Stimulated activated CD8-positive, alpha-beta memory T cell treated with anti-CD3 and anti-CD28 coated beads, Interleukin-7, amount 100 ng/mL, for 24 hours (primary cell): ENCODE results near the gene ARID1B.
"Not testable (repeated sequence)": the region's sequence is repeated elsewhere in the genome, so short reads cannot be mapped to it uniquely, and the experiment has no call there.

Source experiments
- DNase-seq: peaks from one replicate; pipeline ENCODE4 v3.0.0-alpha.2; 2020; ENCODE audit warnings: low read depth

The ARID1B gene

GRCh38 chr6:156967852-156968251 lies 190.7 kb downstream of the ARID1B start:
- DNase-seq, result no peak

DNA sequence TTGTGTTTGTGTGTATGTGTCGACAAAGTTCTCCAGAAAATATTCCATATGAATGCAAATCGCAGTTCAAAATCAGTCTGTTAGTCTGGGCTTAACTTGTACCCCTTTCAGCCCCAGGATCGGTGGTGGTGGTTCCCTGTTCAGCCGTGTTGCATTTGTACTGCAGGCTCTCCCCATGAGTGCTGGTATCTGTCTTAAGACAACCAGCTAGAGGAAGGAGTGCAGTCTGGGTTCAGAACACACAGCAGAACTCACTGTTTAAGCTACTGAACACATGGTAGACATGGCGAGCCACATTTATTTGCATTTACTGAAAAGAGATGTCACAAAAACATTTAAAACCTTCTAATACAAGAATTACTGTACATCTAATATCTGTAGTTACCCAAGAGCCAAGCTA lies 192.1 kb downstream of the ARID1B start:
- no peak for DNase-seq

- no peak for DNase-seq
Measured at GRCh38 chr6:156970595-156971112, 193.5 kb downstream of the ARID1B start.

GRCh38 chr6:156971153-156971885 lies 194.1 kb downstream of the ARID1B start:
- no peak for DNase-seq

DNA sequence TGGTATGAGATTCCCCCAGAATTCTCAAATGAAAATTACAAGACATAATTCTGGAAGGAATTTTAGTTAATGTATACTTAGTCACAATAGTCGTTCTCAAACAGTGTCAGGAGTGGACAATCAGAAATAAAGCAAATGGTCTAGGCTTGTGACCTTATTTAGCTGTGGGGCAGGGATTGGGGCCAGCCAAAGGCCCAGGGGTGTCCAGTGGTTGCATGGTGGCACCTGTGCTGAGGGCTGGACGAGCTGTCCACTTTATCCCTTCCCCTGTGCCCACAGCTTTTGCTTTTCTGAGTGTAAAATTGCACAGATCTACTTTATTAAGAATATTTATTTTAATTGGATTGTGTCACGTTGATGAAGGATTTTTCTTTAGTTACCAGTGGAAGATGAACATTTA lies 195.0 kb downstream of the ARID1B start:
- DNase-seq, result no peak

- DNase-seq, result no peak
Measured at GRCh38 chr6:156974830-156975261, 197.7 kb downstream of the ARID1B start.

GRCh38 chr6:156975414-156975813 lies 198.2 kb downstream of the ARID1B start:
- DNase-seq, result no peak

- DNase-seq, result no peak
Measured at GRCh38 chr6:156976216-156977127, 199.3 kb downstream of the ARID1B start.

GRCh38 chr6:156977527-156978291 lies 200.5 kb downstream of the ARID1B start:
- DNase-seq, result no peak

GRCh38 chr6:156978948-156979347 lies 201.8 kb downstream of the ARID1B start:
- DNase-seq, result no peak

DNA sequence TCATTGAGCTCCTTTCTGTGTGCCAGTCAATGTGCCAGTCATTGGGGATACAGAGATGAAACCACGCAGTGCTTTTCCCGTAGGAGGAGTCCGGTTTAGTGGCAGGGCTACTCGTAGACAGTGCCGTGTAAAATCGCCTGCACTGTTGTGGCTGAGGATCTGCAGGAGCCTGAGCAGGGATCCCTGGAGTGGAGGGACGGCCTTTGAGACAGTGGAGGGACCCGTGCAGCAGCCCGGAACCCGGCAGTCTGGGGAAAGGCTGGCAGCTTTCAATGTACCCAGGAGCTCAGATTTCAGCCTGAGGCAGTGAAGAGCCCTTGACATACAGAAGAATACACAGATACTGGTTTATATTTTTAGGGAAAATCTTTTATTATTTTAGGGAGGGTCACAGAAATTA lies 203.3 kb downstream of the ARID1B start:
- no peak for DNase-seq

GRCh38 chr6:156980948-156981347 lies 203.8 kb downstream of the ARID1B start:
- DNase-seq, result no peak

GRCh38 chr6:156982168-156982567 lies 205.0 kb downstream of the ARID1B start:
- no peak for DNase-seq

- not testable (repeated sequence) for DNase-seq
Measured at GRCh38 chr6:156982864-156983263, 205.7 kb downstream of the ARID1B start.

- DNase-seq, result no peak
Measured at GRCh38 chr6:156984178-156984738, 207.1 kb downstream of the ARID1B start.

GRCh38 chr6:156985309-156985708 lies 208.1 kb downstream of the ARID1B start:
- DNase-seq, result no peak

GRCh38 chr6:156988276-156989158 lies 211.3 kb downstream of the ARID1B start:
- DNase-seq, result no peak

- DNase-seq, result no peak
Measured at GRCh38 chr6:156989159-156989806, 212.1 kb downstream of the ARID1B start.

DNA sequence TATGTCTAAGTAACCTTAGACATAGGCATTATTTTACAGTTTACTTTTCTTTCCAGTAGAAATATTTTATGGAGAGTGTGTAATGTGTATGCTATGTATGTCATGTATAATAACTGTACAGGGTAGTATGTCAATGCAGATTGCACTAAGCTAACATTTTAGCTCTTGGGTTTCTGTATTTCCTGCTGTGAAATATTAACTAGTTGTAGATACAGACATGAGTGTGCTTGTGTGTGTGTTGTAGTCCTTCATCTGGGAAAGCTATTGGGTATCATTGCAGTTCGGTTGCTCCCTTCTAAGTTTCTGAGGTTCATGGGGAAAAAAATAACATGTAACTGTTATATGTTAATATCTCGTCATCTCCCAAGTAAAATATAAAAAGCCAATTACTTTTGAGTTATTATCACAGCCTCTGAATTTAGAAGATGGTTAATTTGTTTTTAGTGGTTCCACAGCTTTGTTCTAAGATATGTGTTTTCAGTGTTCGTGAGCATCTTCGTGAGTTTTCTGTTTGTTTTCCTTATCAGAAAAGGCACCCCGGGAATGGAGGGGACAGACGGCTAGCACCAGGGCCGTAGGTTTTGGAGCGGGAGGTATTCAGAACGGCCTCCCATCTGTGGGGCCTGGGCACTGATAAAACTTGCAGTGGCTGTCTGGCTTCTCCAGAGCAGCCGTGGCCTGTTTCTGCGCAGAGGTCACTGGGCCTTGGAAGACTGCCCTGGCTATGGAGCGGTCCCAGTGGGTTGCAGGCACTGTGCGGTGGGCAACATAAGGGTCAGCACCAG lies 215.0 kb downstream of the ARID1B start:
- no peak for DNase-seq
